ENCODE results near the gene NUP214.
A peak's percentile ranks its signal among the peaks of the same experiment; 100 is the strongest.
"Not testable (repeated sequence)": the region's sequence is repeated elsewhere in the genome, so short reads cannot be mapped to it uniquely, and the experiment has no call there.

Gene NUP214

GRCh38 chr9:131262327-131263032, 137.1 kb downstream of the NUP214 start:
- DNase-seq, result no peak

DNA sequence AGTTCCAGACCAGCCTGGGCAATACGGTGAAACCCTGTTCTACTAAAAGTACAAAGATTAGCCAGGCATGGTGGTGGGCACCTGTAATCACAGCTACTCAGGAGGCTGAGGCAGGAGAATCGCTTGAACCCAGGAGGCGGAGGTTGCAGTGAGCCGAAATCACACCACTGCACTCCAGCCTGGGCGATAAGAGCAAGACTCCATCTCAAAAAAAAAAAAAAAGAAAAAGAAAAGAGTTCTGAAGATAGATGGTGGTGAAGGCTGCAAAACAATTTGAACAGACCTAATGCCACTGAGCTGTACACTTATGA, 137.6 kb downstream of the NUP214 start:
- not testable (repeated sequence) for DNase-seq

DNA sequence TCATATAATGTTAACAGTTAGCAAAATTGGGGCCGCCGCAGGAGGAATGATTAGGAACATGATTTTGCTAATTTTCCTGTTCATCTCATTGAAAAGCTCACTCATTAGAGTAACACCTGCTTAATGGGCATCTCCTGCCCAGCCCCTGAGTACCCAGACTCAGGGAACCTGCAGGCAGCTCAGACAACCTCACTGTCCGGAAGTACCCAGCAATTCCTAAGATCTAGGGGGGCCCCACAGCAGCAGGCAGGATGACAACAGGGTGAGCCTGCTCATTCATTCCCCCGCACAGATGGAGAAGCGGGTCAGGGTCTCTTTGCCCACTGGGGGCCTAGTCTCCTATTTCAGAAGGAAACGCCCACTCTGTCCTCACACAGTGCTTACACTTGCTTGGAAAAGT, 138.3 kb downstream of the NUP214 start:
- DNase-seq, result no peak

DNA sequence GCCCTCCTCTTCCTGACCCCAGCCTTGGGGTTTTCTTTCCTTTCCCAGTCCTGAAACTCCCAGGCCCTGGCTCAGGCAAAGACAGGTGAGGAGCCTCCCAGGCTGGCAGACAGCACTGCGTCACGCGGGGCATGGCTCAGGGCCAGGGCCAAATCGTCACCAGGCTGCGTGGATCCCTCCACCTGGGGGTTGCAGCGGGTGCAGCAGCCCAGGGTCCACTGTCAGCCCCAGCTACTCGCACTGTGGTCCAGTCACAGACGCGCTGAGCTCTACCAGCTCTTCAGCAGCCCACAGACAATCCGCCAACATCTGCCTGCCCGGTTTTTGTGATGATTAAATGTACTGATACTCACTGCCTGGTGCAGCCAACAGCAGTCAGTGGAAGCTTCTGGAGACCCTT, 138.8 kb downstream of the NUP214 start:
- no peak for DNase-seq

- DNase-seq, result no peak
Observed at GRCh38 chr9:131266266-131267229, 141.2 kb downstream of the NUP214 start.

DNA sequence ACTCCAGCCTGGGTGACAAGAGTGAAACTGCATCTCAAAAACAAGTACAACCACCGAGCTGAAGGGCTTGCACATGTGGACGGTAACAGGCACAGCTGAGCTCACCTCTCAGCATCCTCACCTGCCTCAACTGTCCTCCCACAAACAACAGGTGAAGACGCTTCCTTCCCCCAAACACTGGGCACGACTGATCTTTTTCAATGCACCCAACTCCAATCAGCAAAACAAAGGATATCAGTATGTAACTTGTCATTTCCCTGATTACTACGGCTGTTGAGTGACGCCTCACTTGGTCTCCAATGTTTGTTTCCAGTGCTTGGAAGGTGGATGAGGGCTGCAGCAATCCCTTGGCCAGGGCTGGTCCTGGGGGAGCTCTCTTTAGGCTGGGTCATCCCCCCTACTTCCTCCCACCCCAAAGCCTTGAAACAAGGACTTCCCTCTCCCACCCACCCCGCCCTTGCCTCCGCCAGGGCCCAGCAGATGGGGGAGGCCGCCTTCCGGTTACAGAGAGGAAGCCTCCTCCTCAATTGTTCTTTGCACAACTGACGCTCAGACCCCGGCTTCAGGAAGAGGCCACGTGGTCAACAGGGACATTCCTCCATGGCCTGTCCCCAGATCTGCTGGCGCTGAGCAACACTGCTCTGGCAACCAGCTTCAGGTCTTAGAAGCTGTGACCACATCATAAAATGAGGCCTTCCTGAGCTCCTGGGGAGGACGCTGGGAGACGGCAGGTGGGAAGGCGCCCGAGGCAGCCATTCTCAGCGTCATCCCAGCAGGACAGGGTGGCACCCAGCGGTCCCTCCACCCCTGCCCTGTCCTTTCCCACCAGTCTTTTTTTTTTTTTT, 145.0 kb downstream of the NUP214 start:
- peak; percentile 83 for DNase-seq

- DNase-seq, result not testable (repeated sequence)
Observed at GRCh38 chr9:131271016-131271273, 145.6 kb downstream of the NUP214 start.

DNA sequence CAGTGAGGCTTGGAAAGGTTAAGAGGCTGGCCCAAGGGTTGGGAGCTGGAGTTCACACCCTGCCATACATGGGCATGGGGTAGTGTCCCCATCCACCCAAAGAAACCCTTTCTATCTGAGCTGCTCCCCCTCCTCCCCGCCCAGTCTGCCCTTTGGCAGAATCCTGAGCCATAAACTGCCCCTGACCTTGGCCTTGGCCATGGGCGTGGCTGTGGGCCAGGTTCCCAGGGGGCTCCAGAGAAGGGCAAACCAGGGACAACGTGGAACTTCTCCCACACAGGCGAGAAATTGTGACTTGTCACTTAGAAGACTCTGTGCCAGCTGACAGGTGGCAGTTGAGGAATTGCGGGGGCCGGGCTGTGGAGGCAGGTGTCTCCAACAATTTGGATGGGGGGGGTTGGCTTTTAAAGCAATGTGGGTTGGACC, 146.1 kb downstream of the NUP214 start:
- no peak for DNase-seq

- DNase-seq, result no peak
Observed at GRCh38 chr9:131272212-131272611, 146.8 kb downstream of the NUP214 start.

DNA sequence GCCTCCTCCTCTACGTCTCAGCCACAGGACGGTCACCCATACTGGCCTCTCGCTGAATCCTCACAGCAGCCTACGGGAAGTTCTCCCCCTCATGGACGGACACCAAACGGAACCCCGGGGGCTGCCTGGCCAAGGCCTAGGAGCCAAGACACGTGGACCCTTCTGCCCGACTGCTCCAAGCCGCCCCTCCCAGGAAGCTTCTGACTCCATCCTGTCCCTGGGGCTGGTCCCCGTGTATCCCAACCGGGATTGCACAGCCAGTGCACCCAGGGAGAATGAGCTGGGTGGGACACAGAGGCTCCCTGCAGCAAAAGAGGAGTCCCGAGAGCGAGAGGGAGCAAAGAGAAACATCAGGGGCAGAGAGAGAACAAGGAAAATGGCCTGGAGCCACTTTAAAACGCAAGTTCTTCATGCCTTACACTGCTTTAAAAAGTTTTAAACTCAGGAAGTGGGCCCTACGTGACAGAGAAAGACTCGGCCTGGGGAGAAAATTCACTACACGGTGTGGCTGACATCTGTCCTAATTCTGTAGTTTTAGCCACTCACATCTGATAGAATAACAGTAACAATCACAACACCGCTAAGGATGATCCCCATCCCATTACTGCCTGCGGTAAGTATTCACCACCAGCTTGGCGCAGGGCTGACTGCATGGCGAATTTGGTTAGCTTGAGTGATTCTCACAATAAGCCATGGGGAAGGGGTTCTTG, 147.9 kb downstream of the NUP214 start:
- DNase-seq, result no peak

DNA sequence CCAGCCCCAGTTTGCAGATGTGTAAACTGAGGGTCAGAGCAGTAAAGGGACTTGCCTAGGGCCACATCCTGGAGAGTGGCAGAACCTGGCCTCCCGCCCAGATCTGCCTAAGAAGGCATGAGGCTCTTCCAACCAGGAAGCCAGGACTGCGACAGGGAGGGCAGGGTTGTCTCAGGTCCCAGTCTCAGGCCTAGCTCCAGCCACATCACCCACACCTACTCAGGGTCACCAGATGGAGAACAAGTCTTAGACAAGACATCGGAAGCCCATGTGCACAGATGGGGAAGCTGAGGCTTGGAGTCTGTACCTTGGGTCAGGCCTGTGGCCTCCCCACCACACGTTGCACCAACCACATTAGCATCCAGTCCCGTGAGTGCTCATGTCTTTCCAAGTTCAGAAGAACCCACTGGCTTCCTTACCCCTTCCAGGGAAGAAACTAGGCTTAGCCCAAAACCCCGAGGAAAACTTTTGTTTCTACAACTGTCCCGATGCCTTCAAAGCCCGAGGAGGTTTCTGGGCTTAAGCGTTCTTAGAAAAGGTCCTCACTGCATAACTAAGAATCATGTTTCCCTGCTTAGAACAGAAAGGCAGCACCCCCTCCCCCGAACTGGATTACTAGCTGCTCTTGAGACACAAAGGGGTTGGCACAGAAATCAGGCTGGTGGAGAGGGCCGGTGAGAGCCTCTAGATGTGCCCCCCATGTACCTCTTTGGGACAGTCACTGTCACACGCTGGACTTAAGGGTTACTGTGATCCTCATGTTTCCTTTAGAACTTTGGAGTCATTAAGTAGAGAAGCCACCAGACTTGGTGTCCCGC, 148.7 kb downstream of the NUP214 start:
- peak; percentile 52 for DNase-seq

- no peak for DNase-seq
Observed at GRCh38 chr9:131274674-131275331, 149.4 kb downstream of the NUP214 start.

GRCh38 chr9:131275332-131276093, 150.1 kb downstream of the NUP214 start:
- DNase-seq, result no peak

- no peak for DNase-seq
Observed at GRCh38 chr9:131276094-131276888, 150.9 kb downstream of the NUP214 start, which contains the start of gene FAM78A. TSS of gene FAM78A (minus strand) at chr9:131276510. CDS start at chr9:131276179, 331 bp downstream.

DNA sequence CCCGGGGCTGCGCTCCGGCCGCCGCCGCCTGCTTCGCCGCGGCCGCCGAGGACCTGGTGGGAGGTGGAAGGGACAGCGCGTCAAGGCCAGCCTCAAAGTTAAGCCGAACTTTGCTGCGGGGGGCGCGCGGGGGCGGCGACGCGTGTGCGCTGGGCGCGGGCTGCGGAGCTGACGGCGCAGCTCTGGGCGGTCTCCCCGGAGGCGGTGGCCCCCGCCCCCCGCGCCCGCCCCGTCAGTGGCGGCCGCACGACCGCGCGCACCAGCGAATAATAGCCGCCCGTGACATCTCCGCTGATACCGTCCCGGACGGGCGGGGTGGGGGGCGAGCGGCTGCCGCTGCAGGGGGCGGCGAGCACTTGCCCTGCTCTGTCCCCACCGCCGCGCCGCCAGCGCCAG, 151.5 kb downstream of the NUP214 start:
- no peak for DNase-seq

- DNase-seq, result no peak
Observed at GRCh38 chr9:131277287-131277909, 152.0 kb downstream of the NUP214 start.

GRCh38 chr9:131277910-131278701, 152.7 kb downstream of the NUP214 start:
- DNase-seq, result peak; percentile 77

- no peak for DNase-seq
Observed at GRCh38 chr9:131278702-131279111, 153.3 kb downstream of the NUP214 start.
